Stimulated activated CD8-positive, alpha-beta memory T cell treated with anti-CD3 and anti-CD28 coated beads, Interleukin-4, amount 100 ng/mL, for 4 hours (primary cell): ENCODE results near the gene BCAS3.

ENCODE experiments used
- DNase-seq, 2 donors: peaks; one replicate each; pipeline ENCODE4 v3.0.0-alpha.2; 2020; ENCODE audit warnings: low read depth in 2 of 2, low spot score in 1 of 2

BCAS3 gene

DNA sequence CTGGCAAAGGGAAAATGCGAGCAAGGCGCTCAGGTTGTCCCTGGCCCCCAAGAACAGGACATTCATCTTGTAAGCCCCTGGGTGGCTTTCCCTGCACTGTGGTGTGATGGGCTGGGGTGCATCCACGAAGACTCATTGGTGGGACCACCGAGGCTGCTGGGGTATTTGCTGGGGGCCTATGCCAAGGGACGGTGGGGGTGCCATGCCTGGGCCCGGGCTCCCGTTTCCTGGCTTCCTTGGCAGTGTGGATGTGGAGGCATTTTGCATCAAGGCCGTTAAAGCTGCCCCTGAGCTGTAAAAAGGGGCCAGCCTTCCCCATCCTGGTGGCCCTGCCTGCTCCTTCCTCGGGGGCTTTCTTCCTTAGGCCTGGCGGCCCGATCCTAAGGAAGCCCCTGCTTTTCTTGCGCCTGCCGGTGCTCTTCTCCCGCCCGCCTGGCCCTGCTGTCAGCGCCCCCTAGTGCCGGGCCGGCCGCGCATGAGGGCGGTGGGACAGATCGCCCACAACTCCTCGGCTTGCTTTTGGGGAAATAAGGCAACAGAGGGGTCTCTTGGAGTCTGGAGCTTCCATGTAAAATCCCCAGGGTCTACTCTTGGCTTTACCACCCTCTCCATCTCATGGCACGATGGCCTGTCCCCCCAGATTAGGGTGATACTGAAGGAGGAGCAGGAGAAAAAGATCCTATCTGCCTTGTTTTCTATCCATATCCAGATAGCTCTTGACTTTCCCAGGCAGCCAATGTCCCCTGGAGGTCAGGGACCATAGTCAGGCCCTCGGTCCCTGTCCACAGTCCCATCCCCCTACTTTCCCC lies 712.2 kb downstream of the BCAS3 start:
- DNase-seq = no peak

- DNase-seq = no peak
Observed at GRCh38 chr17:61390479-61390791, 712.8 kb downstream of the BCAS3 start.

DNA sequence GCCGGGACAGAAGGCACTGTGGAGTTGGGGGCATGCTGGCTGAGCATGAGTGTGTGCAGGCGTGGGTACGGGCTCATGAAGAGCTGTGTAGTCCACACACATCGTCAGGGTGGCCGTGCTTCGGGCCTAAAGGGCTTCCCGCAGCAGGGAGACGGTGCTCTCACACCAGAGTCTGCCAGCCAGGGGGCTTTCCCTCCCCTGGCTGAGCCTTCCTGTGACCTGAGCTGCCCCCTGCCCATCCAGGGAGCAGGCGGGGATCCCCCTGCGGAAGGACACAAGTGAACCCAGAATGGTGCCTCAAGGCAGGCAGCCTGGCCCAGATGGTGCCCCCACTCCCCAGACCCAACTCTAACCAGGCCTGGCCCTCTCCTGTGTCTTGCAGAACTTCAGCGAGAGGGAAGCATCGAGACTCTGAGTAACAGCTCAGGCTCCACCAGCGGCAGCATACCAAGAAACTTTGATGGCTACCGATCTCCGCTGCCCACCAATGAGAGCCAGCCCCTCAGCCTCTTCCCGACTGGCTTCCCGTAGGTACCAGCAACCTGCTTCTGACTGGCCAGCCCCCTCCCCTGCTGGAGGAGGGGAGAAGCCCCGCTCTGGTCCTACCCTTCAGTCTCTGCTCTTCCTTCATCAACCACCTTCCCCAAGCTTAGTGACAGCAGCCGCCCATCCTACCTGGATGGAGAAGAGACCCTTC lies 714.1 kb downstream of the BCAS3 start:
- no peak for DNase-seq

- DNase-seq = no peak
Observed at GRCh38 chr17:61392679-61393078, 715.0 kb downstream of the BCAS3 start.

GRCh38 chr17:61393550-61393903 lies 715.9 kb downstream of the BCAS3 start:
- DNase-seq = no peak

GRCh38 chr17:61393904-61394629 lies 716.4 kb downstream of the BCAS3 start:
- no peak for DNase-seq

DNA sequence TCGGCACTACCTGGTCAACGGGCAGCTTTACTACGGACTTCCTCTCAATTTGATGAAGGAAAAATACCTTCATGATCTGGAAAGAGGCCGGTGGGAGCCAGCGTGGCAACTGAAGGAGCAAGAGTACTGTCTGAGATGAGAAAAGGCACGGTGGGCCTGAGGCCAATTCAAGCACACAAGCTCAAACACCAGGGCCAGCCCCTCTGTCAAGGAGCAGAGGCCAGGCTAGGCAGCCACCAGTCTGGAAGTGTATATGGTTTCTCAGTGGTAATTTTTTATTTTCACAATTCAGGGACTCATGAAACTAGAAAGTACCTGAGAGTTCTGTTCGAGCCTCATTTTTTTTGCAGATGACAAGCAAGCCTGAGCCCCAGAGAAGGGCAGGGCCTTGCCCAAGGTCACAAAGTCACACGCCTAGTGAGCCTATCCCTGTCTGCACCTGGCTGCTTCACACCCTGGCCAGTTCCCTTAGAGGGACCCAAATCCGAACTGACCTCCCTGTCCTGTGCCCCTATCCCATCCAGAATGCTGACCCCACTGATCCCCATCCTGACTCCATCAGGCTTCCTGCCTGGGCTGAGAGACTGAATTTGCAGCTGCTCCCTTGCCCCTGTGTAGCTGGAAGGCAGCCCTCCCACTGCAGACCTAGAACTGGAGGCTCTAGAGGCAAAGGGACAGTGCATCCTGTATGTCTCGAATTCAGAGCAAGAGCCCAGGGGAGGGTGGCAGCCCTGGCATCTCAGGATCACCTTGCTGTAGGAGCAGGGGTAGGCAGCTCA lies 717.2 kb downstream of the BCAS3 start:
- DNase-seq = no peak

DNA sequence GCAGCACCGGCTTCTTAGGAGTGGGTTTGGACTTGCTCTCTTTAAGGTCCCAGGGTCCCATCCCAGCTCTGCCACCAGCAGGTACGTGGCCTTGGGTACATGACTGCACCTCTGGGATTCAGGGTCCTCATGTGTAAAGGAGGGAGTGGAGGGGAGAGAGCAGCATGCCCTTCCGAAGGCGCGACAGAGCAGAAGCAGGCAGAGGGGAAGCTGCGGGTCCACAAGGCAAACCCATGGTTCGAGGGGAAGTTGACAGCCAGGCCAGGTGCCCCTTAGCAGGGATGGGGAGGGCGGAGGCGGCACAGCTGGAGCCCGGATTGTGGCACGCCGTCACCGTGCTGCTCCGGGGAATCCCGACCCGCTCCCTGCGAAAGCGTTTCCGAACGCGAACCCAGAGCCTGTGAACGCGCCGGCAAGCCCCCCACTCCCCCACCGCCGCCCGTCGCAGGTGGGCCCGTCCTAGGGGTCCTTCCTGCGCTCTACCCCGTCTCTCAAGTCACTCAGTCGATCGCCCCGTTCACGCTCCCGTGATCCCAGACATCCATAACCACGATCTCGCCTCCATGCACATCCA lies 717.8 kb downstream of the BCAS3 start:
- DNase-seq = no peak

DNA sequence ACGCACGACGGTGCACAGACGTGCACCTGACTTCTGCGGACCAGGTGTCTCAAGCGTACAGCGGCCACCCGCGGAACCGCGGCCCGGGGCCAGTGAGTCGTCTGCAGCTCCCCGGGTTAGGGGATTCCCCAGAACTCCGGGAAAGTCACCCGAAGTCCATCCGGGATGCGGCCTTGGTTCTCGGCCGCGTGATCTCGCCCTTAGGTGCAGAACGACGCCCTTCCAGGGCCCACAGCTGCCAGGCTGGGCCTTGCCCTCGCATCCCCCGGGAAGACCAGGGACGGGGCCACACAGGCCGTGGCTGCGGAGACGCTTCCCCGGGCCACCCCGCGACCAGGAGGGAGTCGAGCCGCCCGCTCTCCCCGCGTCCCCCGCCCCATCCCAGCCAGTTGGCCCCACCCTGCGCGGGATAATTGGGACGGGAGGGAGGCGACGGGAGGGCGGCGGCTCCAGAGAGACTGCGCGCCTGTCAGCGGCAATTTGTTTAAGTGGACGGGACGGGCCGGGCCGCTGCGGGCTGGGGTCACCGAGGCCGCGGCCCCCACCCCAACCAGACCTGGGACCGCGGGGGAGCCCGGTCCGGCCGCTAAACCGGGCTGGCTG lies 718.4 kb downstream of the BCAS3 start:
- DNase-seq = no peak

DNA sequence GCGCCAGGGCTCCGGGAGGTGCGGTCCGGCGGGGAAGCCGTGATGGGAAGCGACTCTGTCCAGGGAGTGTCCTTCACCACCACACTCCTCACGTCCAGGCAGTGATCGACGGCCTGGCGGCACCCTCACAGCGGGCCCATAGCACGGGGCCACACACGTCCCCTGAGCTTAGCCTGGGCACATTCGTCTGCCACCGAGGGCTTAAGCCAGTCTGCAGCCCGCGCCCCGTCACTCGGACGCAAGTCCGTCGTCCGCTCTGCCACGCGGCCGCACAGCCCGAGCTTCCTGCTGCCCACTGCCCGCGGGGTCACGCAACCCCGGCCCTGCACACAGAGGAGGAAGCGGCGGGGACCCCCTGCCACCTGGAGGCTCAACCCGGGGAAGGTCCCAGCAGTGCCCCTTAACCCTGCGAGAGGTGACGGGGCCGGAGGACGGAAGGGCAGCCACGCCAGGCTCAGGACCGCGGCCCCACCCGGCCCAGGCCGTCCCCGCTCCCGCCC lies 719.0 kb downstream of the BCAS3 start:
- no peak for DNase-seq

- DNase-seq = no peak
Observed at GRCh38 chr17:61397086-61397842, 719.6 kb downstream of the BCAS3 start.

DNA sequence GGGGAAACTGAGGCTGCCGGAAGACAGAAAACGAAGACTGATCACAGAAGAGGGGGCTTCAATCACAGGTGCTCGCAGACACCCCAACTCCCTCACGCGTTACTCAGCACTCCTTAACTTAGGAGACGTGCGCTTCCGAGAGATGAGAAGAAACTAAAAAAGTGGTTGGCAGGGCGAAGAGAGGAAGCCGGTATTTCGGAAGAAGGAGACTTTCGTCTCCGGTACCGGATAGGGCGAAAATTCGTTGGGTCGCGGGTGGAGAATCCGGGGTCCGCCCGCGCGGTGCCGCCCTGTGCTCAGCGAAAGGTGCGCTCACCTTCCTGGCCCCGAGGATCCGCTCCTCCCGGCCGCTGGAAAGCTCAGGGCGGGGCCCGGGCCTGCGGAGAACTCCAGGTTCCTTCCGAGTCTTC lies 721.1 kb downstream of the BCAS3 start:
- DNase-seq = no peak

DNA sequence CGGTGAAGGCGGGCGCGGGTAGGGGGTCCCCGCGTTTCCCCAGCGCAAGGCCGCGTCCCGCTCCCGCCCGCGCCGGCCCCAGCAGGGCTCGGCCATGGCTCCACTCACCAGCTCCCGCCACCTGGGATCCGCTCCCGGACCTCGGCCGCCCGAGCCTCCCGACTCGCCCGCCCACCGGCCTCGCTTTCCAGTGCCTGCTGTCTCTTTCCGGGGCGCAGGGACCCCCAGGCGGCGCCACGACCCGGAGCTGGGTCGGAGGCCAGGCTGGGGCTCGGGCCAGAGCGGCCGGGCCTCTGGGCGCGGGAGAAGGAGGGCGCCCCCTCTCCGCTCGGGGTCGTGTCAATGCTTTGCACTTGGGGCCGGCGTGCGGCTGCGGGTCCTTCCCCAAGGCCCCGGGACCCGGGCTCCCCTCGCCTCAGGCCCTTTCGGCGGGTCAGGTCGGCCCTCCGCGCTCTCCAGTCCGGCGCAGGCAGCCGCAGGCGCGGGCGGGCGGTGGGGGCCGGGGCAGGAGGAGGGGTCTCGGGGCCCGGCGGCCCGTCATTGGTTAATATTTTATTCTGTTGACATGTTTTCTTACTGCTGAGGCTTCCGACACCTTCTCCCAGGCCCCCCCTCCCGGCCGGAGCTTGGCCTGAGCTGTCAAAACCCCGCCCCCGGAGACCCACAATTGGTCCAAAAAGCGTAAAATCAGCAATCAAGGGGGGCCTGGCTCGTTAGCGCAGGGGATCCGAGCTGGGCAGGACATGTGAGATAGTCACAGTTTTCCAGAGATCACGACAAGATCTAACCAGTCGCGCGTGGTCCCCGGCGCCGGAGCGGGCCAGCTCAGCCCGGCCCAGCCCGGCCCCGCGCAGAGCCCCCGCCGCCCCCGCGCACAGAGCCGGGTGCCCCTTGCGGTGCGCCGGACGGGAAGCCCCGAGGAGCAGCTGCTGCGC lies 721.7 kb downstream of the BCAS3 start, which contains the start of gene TBX2:
TSS of gene TBX2 (plus strand) at position 713 of the 935 bp plus-strand sequence. CDS start 334 bp downstream, outside the sequence.
- no peak for DNase-seq

DNA sequence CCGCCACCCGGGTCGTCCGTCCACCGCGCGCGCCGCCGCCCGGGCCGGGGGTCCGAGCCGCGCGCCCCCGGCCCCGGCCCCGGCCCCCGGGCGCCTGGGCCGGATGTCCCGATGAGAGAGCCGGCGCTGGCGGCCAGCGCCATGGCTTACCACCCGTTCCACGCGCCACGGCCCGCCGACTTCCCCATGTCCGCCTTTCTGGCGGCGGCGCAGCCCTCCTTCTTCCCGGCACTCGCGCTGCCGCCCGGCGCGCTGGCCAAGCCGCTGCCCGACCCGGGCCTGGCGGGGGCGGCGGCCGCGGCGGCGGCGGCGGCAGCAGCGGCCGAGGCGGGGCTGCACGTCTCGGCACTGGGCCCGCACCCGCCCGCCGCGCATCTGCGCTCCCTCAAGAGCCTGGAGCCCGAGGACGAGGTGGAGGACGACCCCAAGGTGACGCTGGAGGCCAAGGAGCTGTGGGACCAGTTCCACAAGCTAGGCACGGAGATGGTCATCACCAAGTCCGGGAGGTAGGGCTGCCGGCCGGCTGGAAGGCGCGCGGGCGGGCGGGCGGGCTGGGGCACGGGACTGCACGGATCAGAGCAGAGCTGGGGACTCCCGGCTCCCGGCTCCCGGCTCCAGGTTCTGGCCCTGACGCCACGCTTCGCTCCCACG lies 722.5 kb downstream of the BCAS3 start:
- DNase-seq = no peak

- no peak for DNase-seq
Observed at GRCh38 chr17:61400717-61401388, 723.2 kb downstream of the BCAS3 start.

DNA sequence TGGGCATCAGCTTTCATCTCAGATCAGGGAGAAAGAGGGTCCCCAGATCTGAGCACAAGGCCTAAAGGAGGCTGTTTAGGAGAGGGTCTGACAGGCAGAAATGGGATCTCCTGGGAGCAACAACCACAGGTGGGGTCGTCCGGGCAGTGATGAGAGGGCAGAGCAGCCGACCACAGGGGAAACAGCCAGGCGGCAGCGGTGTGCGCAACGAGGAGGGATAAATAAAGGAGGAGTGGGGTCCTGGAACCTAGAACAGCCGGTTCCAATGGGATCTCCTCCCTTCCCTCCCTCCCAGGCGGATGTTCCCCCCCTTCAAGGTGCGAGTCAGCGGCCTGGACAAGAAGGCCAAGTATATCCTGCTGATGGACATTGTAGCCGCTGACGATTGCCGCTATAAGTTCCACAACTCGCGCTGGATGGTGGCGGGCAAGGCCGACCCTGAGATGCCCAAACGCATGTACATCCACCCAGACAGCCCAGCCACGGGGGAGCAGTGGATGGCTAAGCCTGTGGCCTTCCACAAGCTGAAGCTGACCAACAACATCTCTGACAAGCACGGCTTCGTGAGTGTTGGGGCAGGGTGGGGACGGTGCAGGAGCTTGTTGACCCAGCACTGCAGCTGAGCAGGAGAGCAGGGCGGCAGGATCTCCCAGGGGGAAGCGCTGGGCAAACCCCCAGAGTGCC lies 723.9 kb downstream of the BCAS3 start:
- no peak for DNase-seq

DNA sequence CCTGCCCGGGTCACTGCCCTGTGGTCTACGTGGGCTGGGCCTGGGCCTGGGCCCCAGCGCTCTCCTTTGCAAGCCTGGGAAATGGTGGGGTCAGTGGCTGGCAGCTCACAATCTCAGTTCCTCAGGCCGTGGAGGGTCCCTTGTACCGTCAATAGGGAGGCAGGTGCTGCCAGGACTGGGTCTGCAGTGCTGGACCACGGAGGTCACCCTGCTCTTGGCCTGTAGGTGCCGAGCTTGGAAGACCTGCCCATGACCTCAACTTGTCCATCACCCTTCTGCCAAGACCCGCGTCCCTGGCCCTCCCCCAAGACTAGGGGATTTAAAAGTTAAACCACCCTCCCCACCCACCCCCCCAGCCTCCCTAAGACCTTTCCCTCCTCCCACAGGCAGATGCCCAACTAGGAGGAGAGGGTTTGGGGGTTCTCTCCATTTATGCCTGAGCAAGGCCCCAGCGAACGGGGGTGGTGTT lies 724.5 kb downstream of the BCAS3 start:
- no peak for DNase-seq
